ENCODE results near the gene ZBTB47. TPM values are rescaled to one million over a fixed set of nuclear protein-coding genes. Genes with fewer than 3 reads are reported as not detected.

Gene ZBTB47
- total RNA-seq, 1 donor from 2014 or later: 28.1 TPM

DNA sequence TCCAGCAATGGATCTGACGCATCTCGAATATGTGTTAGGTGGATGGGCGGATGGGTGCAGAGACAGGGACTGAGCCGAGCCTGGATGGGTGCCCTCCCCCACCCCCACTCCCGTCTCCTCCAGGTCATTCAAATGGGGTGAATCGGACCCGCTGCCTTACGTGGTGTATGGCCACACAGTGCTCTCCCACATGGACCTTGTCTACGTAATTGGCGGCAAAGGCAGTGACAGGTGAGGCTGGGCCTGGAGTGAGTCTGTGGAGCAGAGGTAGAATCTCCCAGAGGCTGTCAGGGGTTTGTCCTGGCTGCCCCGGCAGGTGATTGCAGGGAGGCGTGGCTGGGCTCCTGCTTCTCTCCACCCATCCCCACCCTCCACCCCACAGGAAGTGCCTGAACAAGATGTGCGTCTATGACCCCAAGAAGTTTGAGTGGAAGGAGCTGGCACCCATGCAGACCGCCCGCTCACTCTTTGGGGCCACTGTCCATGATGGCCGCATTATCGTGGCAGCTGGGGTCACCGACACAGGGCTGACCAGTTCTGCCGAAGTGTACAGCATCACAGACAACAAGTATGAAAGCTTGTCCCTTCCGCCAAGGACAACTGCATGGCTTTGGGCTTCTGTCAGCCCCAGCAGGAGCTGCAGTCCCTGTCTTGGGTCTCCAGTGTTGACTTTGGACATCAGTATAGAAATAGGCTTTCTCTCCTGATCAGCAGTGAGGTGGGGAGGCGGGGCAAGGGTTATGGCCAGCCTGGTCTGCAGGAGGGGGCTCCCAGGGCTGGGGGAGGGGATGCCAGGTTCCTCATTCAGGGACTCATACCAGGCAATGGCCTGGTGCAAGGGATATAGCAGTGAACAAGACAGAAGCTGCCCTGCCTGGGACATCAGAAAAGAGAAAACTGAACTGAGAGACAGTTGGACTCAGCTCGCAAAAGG, 35.3 kb downstream of the ZBTB47 start:
- H3K4me1 ChIP-seq: no peaks in the 10 kb centered on the region
- H3K27ac ChIP-seq: no peak overlapping the region
- no peak overlapping the region for H3K4me3 ChIP-seq
- no peaks in the 10 kb centered on the region for H3K36me3 ChIP-seq
- no peak for ATAC-seq
- TF ChIP-seq, protein P1, sequence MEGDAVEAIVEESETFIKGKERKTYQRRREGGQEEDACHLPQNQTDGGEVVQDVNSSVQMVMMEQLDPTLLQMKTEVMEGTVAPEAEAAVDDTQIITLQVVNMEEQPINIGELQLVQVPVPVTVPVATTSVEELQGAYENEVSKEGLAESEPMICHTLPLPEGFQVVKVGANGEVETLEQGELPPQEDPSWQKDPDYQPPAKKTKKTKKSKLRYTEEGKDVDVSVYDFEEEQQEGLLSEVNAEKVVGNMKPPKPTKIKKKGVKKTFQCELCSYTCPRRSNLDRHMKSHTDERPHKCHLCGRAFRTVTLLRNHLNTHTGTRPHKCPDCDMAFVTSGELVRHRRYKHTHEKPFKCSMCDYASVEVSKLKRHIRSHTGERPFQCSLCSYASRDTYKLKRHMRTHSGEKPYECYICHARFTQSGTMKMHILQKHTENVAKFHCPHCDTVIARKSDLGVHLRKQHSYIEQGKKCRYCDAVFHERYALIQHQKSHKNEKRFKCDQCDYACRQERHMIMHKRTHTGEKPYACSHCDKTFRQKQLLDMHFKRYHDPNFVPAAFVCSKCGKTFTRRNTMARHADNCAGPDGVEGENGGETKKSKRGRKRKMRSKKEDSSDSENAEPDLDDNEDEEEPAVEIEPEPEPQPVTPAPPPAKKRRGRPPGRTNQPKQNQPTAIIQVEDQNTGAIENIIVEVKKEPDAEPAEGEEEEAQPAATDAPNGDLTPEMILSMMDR (IDR thresholded peaks at IDR 0.05): no peak
- H3K9me3 ChIP-seq: no peaks in the 10 kb centered on the region
- DNase-seq: peak; percentile 35
- intact Hi-C loops (cut with DNase I): no loop called here
- H3K27me3 ChIP-seq: peaks cover 8% of the 10 kb centered on the region

- peak; percentile 34 for DNase-seq
- Histone ChIP-seq H3K36me3 (no peaks in the 10 kb centered on the region), H3K4me1 (no peaks in the 10 kb centered on the region), H3K4me3 (no peak overlapping the region), H3K9me3 (no peaks in the 10 kb centered on the region), H3K27me3 (peaks cover 8% of the 10 kb centered on the region), H3K27ac (no peak overlapping the region)
- no peak for ATAC-seq
- TF ChIP-seq, protein P1 (IDR thresholded peaks at IDR 0.05): no peak
- intact Hi-C loops (cut with DNase I): no loop called here
These were observed 36.0 kb downstream of the ZBTB47 start for GRCh38 chr3:42689421-42690014.

- DNase-seq (peak; percentile 45), ATAC-seq (no peak)
- no peak overlapping the region for H3K27ac ChIP-seq
- H3K4me3 ChIP-seq: no peak overlapping the region
- H3K9me3 ChIP-seq: no peaks in the 10 kb centered on the region
- intact Hi-C loops (cut with DNase I): no loop called here
- TF ChIP-seq, protein P1 (IDR thresholded peaks at IDR 0.05): no peak
- no peaks in the 10 kb centered on the region for H3K36me3 ChIP-seq
- peaks cover 6% of the 10 kb centered on the region for H3K27me3 ChIP-seq
- no peaks in the 10 kb centered on the region for H3K4me1 ChIP-seq
These were observed 36.7 kb downstream of the ZBTB47 start for GRCh38 chr3:42690191-42690590.

GRCh38 chr3:42690766-42691680, 37.5 kb downstream of the ZBTB47 start:
- DNase-seq: peak; percentile 34
- H3K27ac ChIP-seq: no peak overlapping the region
- ATAC-seq: no peak
- H3K36me3 ChIP-seq: no peaks in the 10 kb centered on the region
- TF ChIP-seq, protein P1 (IDR thresholded peaks at IDR 0.05): no peak
- intact Hi-C loops (cut with DNase I): no loop called here
- H3K27me3 ChIP-seq: no peaks in the 10 kb centered on the region
- H3K9me3 ChIP-seq: no peaks in the 10 kb centered on the region
- H3K4me1 ChIP-seq: no peaks in the 10 kb centered on the region
- no peak overlapping the region for H3K4me3 ChIP-seq

DNA sequence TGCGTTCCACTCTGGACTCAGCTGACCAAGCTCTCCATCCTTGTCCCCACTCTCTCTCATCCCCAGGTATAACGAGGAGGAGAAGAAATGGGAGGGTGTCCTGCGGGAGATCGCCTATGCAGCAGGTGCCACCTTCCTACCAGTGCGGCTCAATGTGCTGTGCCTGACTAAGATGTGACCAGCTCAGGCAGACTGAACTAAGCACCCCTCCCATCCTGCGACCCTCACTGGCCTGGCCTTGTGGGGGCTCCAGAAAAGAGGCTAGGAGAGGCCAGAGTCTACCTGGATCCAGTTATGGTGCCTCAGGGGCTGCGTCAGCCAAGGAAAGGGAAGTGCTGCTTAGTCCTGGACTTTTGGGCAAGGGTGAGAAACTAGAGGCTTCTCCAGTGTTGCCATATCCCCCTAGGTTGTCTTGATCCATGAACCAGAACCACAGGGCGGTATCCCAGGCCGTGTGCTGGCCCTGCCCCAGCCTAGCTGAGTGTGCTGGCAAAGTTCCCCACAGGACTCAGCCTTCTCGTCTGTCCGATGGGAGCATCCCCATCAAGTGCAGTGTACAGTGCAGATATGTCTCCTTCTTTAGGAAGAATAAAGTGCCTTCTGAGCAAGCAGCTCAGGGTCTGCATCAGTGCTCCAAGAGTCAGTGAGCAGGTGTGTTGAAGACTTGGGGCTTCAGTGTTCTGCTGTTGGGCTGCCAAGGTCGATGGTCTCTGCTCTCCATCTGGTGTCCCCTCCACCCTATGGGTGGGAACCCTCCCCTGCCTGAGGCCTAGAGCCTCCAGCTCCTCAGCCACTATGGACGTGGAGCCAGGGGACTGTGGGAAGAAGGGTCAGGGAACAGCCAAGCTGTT, 38.5 kb downstream of the ZBTB47 start:
- no peaks in the 10 kb centered on the region for H3K9me3 ChIP-seq
- no peak overlapping the region for H3K27ac ChIP-seq
- H3K4me1 ChIP-seq: no peaks in the 10 kb centered on the region
- DNase-seq (peak; percentile 46), ATAC-seq (no peak)
- TF ChIP-seq, protein P1 (IDR thresholded peaks at IDR 0.05): no peak
- H3K4me3 ChIP-seq: no peak overlapping the region
- no peaks in the 10 kb centered on the region for H3K27me3 ChIP-seq
- no peaks in the 10 kb centered on the region for H3K36me3 ChIP-seq
- intact Hi-C loops (cut with DNase I): no loop called here
